ENCODE results near the gene OR4F6. TPM values are rescaled to one million over a fixed set of nuclear protein-coding genes. Genes with fewer than 3 reads are reported as not detected.
"Not testable (repeated sequence)": the region's sequence is repeated elsewhere in the genome, so short reads cannot be mapped to it uniquely, and the experiment has no call there.

OR4F6 gene
- total and polyA plus RNA-seq, 2 donors (not counting 1 experiment from before 2014, with no cell fraction given), result not detected

DNA sequence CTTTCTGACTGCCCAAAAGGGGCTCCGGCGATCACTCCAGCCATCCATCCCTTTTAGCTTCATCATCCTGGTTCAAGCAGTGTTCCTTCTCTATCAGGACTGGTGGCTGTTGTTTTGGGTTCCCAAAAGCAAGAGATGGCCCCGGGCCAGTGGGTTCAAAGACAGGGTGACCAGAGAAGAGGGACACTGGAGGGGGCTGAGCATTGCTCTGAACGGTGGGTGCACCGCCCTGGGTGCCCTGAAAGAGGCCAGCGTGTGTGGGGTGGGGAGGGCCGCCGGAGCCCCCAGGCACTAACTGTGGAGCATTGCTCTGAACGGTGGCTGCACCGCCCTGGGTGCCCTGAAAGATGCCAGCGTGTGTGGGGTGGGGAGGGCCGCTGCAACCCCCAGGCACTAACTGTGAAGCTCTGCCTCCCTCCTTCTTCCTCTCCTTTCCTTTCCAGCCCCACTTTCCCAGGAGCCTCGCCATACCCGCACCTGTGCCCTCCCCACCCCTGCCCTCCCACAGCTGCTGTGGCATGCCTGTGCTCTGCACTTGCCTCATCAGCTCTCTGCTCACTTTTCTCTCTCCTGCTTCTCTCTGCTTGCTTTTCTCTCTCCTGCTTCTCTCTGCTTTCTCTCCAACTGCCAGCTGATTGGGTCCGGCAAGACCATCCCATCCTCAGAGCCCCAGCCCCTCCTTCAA, 37.4 kb upstream of the OR4F6 start:
- H3K9ac ChIP-seq (ENCODE audit: low read length), result no peak overlapping the region
- Mint-ChIP-seq H3K27ac (no peak overlapping the region), H3K4me3 (no peak overlapping the region), H3K27me3 (no peaks in the 10 kb centered on the region), H3K9me3 (ENCODE audit: insufficient read depth) (no peaks in the 10 kb centered on the region), H3K4me1 (no peaks in the 10 kb centered on the region)
- no peaks in the 10 kb centered on the region for H3K27me3 ChIP-seq (replicated peaks in 1 of 4; ENCODE audit: control extremely low read depth in 1 of 4, control insufficient read depth in 3 of 4, insufficient read depth in 4 of 4, low read length in 3 of 4)
- H3K4me1 ChIP-seq (ENCODE audit: control insufficient read depth in 2 of 2, insufficient read depth in 2 of 2, low read length in 2 of 2), result no peaks in the 10 kb centered on the region
- H3K9me3 ChIP-seq (ENCODE audit: control extremely low read depth in 1 of 3, control insufficient read depth in 2 of 3, insufficient read depth in 1 of 3, low read length in 2 of 3), result peaks cover 0 to 14% (median 0%) of the 10 kb centered on the region in 3 donors
- H3K79me2 ChIP-seq (ENCODE audit: control insufficient read depth, insufficient read depth, low read length), result no peaks in the 10 kb centered on the region
- no peak overlapping the region for H2AFZ ChIP-seq (ENCODE audit: insufficient read depth, low read depth, low read length, poor library complexity, severe bottlenecking)
- TF ChIP-seq, protein P1, sequence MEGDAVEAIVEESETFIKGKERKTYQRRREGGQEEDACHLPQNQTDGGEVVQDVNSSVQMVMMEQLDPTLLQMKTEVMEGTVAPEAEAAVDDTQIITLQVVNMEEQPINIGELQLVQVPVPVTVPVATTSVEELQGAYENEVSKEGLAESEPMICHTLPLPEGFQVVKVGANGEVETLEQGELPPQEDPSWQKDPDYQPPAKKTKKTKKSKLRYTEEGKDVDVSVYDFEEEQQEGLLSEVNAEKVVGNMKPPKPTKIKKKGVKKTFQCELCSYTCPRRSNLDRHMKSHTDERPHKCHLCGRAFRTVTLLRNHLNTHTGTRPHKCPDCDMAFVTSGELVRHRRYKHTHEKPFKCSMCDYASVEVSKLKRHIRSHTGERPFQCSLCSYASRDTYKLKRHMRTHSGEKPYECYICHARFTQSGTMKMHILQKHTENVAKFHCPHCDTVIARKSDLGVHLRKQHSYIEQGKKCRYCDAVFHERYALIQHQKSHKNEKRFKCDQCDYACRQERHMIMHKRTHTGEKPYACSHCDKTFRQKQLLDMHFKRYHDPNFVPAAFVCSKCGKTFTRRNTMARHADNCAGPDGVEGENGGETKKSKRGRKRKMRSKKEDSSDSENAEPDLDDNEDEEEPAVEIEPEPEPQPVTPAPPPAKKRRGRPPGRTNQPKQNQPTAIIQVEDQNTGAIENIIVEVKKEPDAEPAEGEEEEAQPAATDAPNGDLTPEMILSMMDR (IDR thresholded peaks at IDR 0.05), result no peak
- no peak for TF ChIP-seq EZH2 (IDR thresholded peaks at IDR 0.05; ENCODE audit: borderline replicate concordance, insufficient read depth, low read depth, low read length, poor library complexity, severe bottlenecking)
- ATAC-seq (ENCODE audit: low read depth) (no peak), DNase-seq (no peak)
- intact Hi-C loops (cut with micrococcal nuclease), result no loop called here
- H3K4me2 ChIP-seq (replicated peaks; ENCODE audit: low read depth, low read length, poor library complexity, severe bottlenecking), result no peak overlapping the region
- WGBS (ENCODE audit: insufficient coverage), result 91% methylated on average over 12 of the region's 15 CpGs
- no peaks in the 10 kb centered on the region for H3K36me3 ChIP-seq (replicated peaks in 1 of 2; ENCODE audit: control extremely low read depth in 1 of 2, control insufficient read depth in 1 of 2, extremely low read depth in 1 of 2, insufficient read depth in 2 of 2, low read length in 1 of 2)
- ChIA-PET CTCF (no interaction called here), POLR2A (no interaction called here)
- H3K27ac ChIP-seq (ENCODE audit: low read length in 2 of 2), result no peak overlapping the region
- no peaks in the 10 kb centered on the region for H4K20me1 ChIP-seq (ENCODE audit: control insufficient read depth, insufficient read depth, low read length, poor library complexity, severe bottlenecking)
- no peak overlapping the region for H3K4me3 ChIP-seq (ENCODE audit: control extremely low read depth in 1 of 5, extremely low read depth in 1 of 5, insufficient read depth in 1 of 5, low read depth in 2 of 5, low read length in 4 of 5)

DNA sequence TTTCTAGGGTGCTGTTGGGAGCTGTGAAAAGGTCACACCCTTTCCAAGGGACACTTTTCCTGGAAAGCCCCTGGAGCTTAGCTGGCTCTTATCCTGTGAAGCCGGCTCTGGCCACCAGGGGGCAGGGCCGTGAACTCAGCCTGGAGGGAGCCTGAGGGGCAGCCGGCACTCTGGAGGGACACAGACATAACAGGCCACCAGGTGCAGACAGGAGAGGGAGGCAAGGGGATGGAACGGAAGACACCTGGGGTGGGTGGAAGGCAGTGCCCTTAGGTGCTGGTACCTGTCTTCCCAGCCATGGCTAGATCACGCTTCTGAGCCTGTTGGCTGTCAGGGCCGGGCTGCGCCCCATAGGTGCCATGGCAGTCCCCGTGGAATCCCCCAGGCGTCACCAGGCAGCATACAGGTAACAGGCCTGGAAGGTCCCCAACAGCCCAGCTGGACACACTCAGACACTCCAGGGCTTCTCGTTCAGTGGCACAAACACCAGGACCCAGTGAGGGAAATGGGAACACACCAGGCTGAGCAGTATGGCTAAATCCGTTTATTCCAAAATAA, 36.1 kb upstream of the OR4F6 start:
- H3K27me3 ChIP-seq (replicated peaks in 1 of 4; ENCODE audit: control extremely low read depth in 1 of 4, control insufficient read depth in 3 of 4, insufficient read depth in 4 of 4, low read length in 3 of 4); H3K4me1 ChIP-seq (ENCODE audit: control insufficient read depth in 2 of 2, insufficient read depth in 2 of 2, low read length in 2 of 2); H3K27ac Mint-ChIP-seq; DNase-seq; H2AFZ ChIP-seq (ENCODE audit: insufficient read depth, low read depth, low read length, poor library complexity, severe bottlenecking); H3K4me2 ChIP-seq (replicated peaks; ENCODE audit: low read depth, low read length, poor library complexity, severe bottlenecking); POLR2A ChIA-PET; H3K9me3 Mint-ChIP-seq (ENCODE audit: insufficient read depth); ATAC-seq (ENCODE audit: low read depth); H3K9ac ChIP-seq (ENCODE audit: low read length); H3K27ac ChIP-seq (ENCODE audit: low read length in 2 of 2); H4K20me1 ChIP-seq (ENCODE audit: control insufficient read depth, insufficient read depth, low read length, poor library complexity, severe bottlenecking); H3K4me3 ChIP-seq (ENCODE audit: control extremely low read depth in 1 of 5, extremely low read depth in 1 of 5, insufficient read depth in 1 of 5, low read depth in 2 of 5, low read length in 4 of 5); H3K79me2 ChIP-seq (ENCODE audit: control insufficient read depth, insufficient read depth, low read length); H3K4me1 Mint-ChIP-seq; H3K36me3 ChIP-seq (replicated peaks in 1 of 2; ENCODE audit: control extremely low read depth in 1 of 2, control insufficient read depth in 1 of 2, extremely low read depth in 1 of 2, insufficient read depth in 2 of 2, low read length in 1 of 2); H3K4me3 Mint-ChIP-seq; intact Hi-C loops (cut with micrococcal nuclease); H3K27me3 Mint-ChIP-seq: not testable (repeated sequence)
- CTCF ChIA-PET, result interaction anchor here (0.6 kb wide), 1 partner anchor 25 kb away, joined by 4 read pairs; no protein-coding TSS in a partner anchor
- 87% methylated on average over 7 of the region's 11 CpGs for WGBS (ENCODE audit: insufficient coverage)
- TF ChIP-seq, protein P1 (IDR thresholded peaks at IDR 0.05), result peak; percentile 9
- H3K9me3 ChIP-seq (ENCODE audit: control extremely low read depth in 1 of 3, control insufficient read depth in 2 of 3, insufficient read depth in 1 of 3, low read length in 2 of 3), result peaks cover 0 to 14% (median 0%) of the 10 kb centered on the region in 3 donors

All from B cell (primary cell).